Measurements from ENCODE around the gene DHX57.

The DHX57 gene, protein sequence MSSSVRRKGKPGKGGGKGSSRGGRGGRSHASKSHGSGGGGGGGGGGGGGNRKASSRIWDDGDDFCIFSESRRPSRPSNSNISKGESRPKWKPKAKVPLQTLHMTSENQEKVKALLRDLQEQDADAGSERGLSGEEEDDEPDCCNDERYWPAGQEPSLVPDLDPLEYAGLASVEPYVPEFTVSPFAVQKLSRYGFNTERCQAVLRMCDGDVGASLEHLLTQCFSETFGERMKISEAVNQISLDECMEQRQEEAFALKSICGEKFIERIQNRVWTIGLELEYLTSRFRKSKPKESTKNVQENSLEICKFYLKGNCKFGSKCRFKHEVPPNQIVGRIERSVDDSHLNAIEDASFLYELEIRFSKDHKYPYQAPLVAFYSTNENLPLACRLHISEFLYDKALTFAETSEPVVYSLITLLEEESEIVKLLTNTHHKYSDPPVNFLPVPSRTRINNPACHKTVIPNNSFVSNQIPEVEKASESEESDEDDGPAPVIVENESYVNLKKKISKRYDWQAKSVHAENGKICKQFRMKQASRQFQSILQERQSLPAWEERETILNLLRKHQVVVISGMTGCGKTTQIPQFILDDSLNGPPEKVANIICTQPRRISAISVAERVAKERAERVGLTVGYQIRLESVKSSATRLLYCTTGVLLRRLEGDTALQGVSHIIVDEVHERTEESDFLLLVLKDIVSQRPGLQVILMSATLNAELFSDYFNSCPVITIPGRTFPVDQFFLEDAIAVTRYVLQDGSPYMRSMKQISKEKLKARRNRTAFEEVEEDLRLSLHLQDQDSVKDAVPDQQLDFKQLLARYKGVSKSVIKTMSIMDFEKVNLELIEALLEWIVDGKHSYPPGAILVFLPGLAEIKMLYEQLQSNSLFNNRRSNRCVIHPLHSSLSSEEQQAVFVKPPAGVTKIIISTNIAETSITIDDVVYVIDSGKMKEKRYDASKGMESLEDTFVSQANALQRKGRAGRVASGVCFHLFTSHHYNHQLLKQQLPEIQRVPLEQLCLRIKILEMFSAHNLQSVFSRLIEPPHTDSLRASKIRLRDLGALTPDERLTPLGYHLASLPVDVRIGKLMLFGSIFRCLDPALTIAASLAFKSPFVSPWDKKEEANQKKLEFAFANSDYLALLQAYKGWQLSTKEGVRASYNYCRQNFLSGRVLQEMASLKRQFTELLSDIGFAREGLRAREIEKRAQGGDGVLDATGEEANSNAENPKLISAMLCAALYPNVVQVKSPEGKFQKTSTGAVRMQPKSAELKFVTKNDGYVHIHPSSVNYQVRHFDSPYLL (N-terminal part only)

DNA sequence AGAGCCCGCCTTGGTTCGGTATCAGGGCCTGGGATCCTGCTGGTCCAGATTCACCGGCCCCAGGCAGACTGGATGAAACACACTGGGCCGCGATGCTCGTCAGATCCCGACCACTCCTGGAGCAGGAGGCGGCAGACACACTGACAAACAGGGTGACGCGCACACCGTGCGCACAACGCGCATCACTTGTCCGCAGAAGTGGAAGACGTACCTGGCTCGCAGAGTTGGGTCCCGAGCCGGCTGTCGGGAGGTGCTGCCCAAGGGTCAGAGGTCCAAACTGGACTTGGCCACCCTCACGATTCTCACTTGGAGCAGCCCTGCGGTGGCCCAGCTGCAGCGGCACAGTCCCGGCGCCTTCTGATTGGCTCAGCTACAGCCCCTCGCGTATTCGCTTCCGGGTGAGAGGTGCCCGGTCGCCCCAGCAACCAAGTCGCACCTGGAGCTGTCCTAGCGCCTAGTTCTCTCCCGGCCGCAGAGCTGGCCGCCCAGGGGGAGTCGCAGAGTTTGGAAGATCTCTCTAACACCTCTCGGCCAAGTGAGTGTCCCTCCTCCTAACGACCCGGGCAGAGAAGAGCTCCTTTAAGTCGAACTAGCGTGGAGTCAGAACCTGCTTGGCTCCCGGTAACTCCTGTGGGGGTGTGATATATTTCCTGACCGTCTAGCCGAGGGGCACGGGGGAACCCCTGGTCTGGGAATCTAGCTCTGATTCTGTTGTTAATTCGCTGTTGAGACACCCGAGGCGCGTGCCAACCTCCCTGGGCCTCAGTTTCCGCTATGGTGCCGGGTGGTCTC is at the start of gene DHX57, which contains the start of gene MORN2:
Gene DHX57, minus strand, starts transcription at position 359 of the 792 bp plus-strand sequence. CDS start 7,529 bp downstream, outside the sequence.
Gene MORN2, plus strand, starts transcription at position 401 of the 792 bp plus-strand sequence.
- Mint-ChIP-seq H3K27ac (peak within 1 kb of the TSS; percentile 70), H3K4me1 (peaks cover 22% of the 10 kb centered on the region), H3K9me3 (peaks cover 10% of the 10 kb centered on the region), H3K27me3 (no peaks in the 10 kb centered on the region), H3K4me3 (peak within 1 kb of the TSS; percentile 81), H3K36me3 (peaks cover 5% of the 10 kb centered on the region)
- CTCF ChIA-PET: no interaction called here
- DNase-seq: peak; percentile 92

DNA sequence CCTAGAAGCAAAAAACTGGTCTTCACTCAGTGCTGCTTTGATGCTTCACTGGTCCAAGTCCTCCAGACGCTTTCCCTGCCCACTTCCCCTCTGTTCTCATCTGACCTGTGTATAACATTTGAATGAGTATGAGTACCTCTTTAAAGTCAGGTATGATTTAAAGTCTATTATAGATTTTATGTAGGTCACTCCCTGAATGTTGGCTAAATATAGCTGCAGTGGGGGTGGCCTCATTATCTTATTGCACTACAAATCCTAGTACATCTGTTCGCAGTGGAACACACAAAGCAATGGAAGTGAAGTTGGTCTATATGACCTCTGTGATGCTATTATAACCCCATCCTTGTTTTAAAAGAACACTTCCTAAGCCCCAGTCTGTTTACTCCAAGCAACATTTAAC is 47.2 kb upstream of the DHX57 start:
- H3K4me1 Mint-ChIP-seq: no peaks in the 10 kb centered on the region
- H3K27ac Mint-ChIP-seq: no peak overlapping the region
- CTCF ChIA-PET: no interaction called here
- H3K4me3 Mint-ChIP-seq: no peak overlapping the region
- H3K36me3 Mint-ChIP-seq: no peaks in the 10 kb centered on the region
- H3K9me3 Mint-ChIP-seq: no peaks in the 10 kb centered on the region
- no peak for DNase-seq
- peaks cover 10% of the 10 kb centered on the region for H3K27me3 Mint-ChIP-seq

DNA sequence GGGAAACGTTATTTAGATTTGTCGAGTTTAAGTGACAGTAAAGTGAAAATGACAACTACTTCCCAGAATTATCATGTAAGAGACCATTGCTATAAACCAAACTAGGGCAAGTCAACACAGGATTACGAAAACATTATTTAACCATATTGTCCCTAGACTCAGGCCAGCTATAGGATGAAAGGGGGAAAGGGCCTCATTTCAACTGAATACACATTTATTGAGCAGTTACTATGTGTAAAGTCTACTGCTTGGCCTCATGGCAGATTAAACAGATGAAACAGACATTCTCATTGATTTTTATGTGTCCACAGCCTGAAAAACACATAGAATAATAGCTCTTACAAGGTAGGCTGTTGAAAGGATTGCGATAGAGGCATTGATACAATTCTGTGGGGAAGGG is 46.7 kb upstream of the DHX57 start:
- no peak for DNase-seq
- Mint-ChIP-seq H3K27me3 (peaks cover 10% of the 10 kb centered on the region), H3K27ac (no peak overlapping the region), H3K9me3 (no peaks in the 10 kb centered on the region), H3K4me1 (no peaks in the 10 kb centered on the region), H3K36me3 (no peaks in the 10 kb centered on the region), H3K4me3 (no peak overlapping the region)
- CTCF ChIA-PET: no interaction called here

DNA sequence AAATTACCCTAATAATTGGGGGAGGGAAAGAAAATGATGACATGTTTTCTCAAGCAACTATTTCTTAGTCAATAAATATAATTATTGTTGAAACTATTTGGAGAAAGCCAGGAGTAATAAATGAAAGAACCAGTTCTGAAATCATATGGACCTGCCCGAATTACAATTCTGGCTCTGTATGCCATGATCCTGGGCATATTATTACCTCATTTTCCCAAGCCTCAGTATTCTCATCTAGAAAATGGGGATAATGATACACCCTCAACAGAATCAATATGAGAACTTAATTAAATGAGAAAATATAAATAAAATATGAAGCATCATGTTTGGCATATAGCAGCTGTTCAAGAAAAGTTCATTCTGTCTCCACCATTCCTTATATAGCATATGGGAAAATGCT is 36.9 kb upstream of the DHX57 start:
- Mint-ChIP-seq H3K27me3 (peaks cover 4% of the 10 kb centered on the region), H3K4me1 (peaks cover 6% of the 10 kb centered on the region), H3K27ac (no peak overlapping the region), H3K36me3 (no peaks in the 10 kb centered on the region), H3K4me3 (no peak overlapping the region), H3K9me3 (no peaks in the 10 kb centered on the region)
- no peak for DNase-seq
- CTCF ChIA-PET: interaction anchor here (0.7 kb wide), 1 partner anchor 352 kb away, joined by 3 read pairs; no protein-coding TSS in a partner anchor

- peaks cover 6% of the 10 kb centered on the region for H3K4me1 Mint-ChIP-seq
- H3K36me3 Mint-ChIP-seq: no peaks in the 10 kb centered on the region
- no peak for DNase-seq
- peaks cover 5% of the 10 kb centered on the region for H3K27me3 Mint-ChIP-seq
- H3K27ac Mint-ChIP-seq: no peak overlapping the region
- H3K9me3 Mint-ChIP-seq: no peaks in the 10 kb centered on the region
- no peak overlapping the region for H3K4me3 Mint-ChIP-seq
- CTCF ChIA-PET: no interaction called here
Measured at GRCh38 chr2:38911191-38911590, 35.5 kb upstream of the DHX57 start.

DNA sequence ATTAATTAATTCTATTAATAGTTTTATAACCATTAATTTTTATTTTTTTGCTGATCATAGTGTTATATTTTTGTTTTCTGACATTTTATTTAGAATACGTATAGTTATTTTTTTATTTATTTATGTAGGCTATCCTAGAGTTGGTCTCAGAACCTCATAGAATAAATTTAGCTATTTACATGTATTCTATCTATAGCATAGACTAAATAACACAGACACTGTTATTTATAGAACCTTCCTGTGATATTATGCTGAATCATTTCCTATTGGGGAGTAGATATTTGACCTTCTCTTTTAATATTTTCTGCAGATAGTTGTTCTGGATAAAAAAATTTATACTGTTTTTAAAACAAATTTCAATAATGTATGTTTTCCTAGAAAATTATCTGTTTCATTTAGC is 34.1 kb upstream of the DHX57 start:
- Mint-ChIP-seq H3K27me3 (peaks cover 5% of the 10 kb centered on the region), H3K9me3 (no peaks in the 10 kb centered on the region), H3K4me1 (peaks cover 6% of the 10 kb centered on the region), H3K4me3 (no peak overlapping the region), H3K27ac (no peak overlapping the region), H3K36me3 (no peaks in the 10 kb centered on the region)
- CTCF ChIA-PET: interaction anchor here (1.0 to 1.1 kb wide), 2 partner anchors 9 to 38 kb away, joined by 3 read pairs; no protein-coding TSS in a partner anchor
- no peak for DNase-seq

GRCh38 chr2:38907743-38908562 is 32.2 kb upstream of the DHX57 start:
- CTCF ChIA-PET: no interaction called here
- peaks cover 5% of the 10 kb centered on the region for H3K27me3 Mint-ChIP-seq
- no peak overlapping the region for H3K4me3 Mint-ChIP-seq
- no peak overlapping the region for H3K27ac Mint-ChIP-seq
- H3K4me1 Mint-ChIP-seq: peaks cover 6% of the 10 kb centered on the region
- no peak for DNase-seq
- H3K36me3 Mint-ChIP-seq: no peaks in the 10 kb centered on the region
- H3K9me3 Mint-ChIP-seq: no peaks in the 10 kb centered on the region

GRCh38 chr2:38907242-38907641 is 31.5 kb upstream of the DHX57 start:
- H3K27ac Mint-ChIP-seq: no peak overlapping the region
- DNase-seq: no peak
- peaks cover 5% of the 10 kb centered on the region for H3K27me3 Mint-ChIP-seq
- H3K9me3 Mint-ChIP-seq: no peaks in the 10 kb centered on the region
- peaks cover 6% of the 10 kb centered on the region for H3K4me1 Mint-ChIP-seq
- CTCF ChIA-PET: no interaction called here
- no peaks in the 10 kb centered on the region for H3K36me3 Mint-ChIP-seq
- no peak overlapping the region for H3K4me3 Mint-ChIP-seq

DNA sequence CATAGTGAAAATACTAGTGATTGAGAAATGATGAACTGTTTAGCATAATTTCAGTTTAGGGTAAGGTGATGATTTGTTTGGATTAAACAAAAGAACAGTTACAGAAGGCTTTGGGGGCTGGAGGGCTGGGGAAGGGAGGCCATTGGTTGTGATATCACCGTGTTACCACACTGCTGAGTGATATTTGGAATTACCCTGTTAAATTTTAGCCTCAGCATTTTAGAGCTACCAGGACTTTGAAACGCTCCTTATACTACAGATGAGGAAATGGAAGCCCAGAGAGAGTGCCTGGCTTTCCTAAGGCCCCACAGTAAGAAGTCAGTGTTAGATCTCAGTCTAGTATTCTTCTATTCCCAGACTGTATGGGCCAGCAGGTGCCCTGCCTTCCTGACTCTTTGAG is 29.5 kb upstream of the DHX57 start:
- Mint-ChIP-seq H3K36me3 (no peaks in the 10 kb centered on the region), H3K4me1 (peaks cover 6% of the 10 kb centered on the region), H3K9me3 (no peaks in the 10 kb centered on the region), H3K4me3 (no peak overlapping the region), H3K27ac (no peak overlapping the region), H3K27me3 (peaks cover 5% of the 10 kb centered on the region)
- DNase-seq: no peak
- CTCF ChIA-PET: no interaction called here

DNA sequence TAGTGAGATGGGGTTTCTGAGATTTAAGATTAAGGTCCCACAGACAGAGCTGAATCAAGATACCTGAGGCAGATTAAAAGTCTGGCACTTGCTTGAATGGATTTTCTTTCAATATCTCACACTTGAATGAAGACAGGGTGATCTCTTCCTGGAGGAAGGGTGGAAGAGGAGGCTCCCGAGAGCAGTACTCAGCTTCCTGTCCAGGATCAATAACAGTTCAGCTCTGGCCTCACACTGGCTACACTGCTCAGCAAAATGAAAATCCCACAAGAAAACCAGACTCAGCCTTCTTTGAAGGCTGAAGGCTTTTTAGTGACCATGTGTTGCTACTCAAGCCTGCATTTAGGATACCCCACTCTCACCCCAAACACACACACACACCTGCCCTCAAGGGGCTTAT is 25.0 kb upstream of the DHX57 start:
- Mint-ChIP-seq H3K36me3 (no peaks in the 10 kb centered on the region), H3K4me1 (no peaks in the 10 kb centered on the region), H3K9me3 (no peaks in the 10 kb centered on the region), H3K4me3 (no peak overlapping the region), H3K27me3 (peaks cover 17% of the 10 kb centered on the region), H3K27ac (no peak overlapping the region)
- CTCF ChIA-PET: interaction anchor here (1.0 kb wide), 1 partner anchor 9 kb away, joined by 3 read pairs; no protein-coding TSS in a partner anchor
- DNase-seq: no peak

- H3K4me3 Mint-ChIP-seq: no peak overlapping the region
- H3K27ac Mint-ChIP-seq: no peak overlapping the region
- H3K36me3 Mint-ChIP-seq: no peaks in the 10 kb centered on the region
- CTCF ChIA-PET: no interaction called here
- H3K4me1 Mint-ChIP-seq: no peaks in the 10 kb centered on the region
- H3K9me3 Mint-ChIP-seq: no peaks in the 10 kb centered on the region
- no peak for DNase-seq
- H3K27me3 Mint-ChIP-seq: peaks cover 17% of the 10 kb centered on the region
Measured at GRCh38 chr2:38898256-38898655, 22.5 kb upstream of the DHX57 start.

GRCh38 chr2:38892819-38893218 is 17.1 kb upstream of the DHX57 start:
- no peak overlapping the region for H3K27ac Mint-ChIP-seq
- no peak for DNase-seq
- CTCF ChIA-PET: interaction anchor here (1.2 kb wide), 1 partner anchor 55 kb away, joined by 4 read pairs; no protein-coding TSS in a partner anchor

DNA sequence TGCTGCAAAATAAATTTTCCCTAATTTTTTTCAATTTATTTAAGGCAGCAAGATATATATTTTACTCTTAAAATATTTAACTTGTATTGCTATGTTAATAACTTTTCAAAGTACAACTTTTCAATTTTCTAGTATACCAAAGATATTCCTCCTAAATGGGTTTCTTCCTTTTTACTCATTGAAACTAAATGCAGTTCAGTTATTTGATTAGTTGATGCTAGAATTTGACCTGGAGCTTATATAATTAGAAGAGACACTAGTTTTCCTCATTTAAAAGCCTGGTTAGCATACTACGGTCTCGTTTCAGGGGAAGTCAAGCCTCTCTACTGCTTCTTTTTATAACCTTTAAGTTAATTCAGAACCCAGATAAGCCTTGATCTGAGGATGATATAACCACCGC is 13.8 kb upstream of the DHX57 start, which contains the start of gene ARHGEF33:
Gene ARHGEF33, plus strand, starts transcription at position 301 of the 400 bp plus-strand sequence. CDS start 29,573 bp downstream, outside the sequence.
- Mint-ChIP-seq H3K9me3 (no peaks in the 10 kb centered on the region), H3K27me3 (peaks cover 7% of the 10 kb centered on the region), H3K36me3 (no peaks in the 10 kb centered on the region), H3K27ac (no peak within 1 kb of the TSS), H3K4me1 (no peaks in the 10 kb centered on the region), H3K4me3 (no peak within 1 kb of the TSS)
- CTCF ChIA-PET: no interaction called here
- DNase-seq: no peak

More at GRCh38 chr2:38892819-38893218, 17.1 kb upstream of the DHX57 start:
- H3K36me3 Mint-ChIP-seq: no peaks in the 10 kb centered on the region
- no peaks in the 10 kb centered on the region for H3K4me1 Mint-ChIP-seq
- H3K4me3 Mint-ChIP-seq: no peak overlapping the region
- H3K9me3 Mint-ChIP-seq: no peaks in the 10 kb centered on the region
- peaks cover 19% of the 10 kb centered on the region for H3K27me3 Mint-ChIP-seq

Measured in activated naive CD4-positive, alpha-beta T cell treated with anti-CD3 and anti-CD28 coated beads, Interleukin-2, amount 10 ng/mL, durations not matched to agents 7 days and 5 days (primary cell).